Coronary artery (tissue), 2 donors: Measurements from ENCODE around the gene CARMIL1.

Source experiments
- DNase-seq: peaks from one replicate; pipeline ENCODE4 v3.0.0-alpha.2; 2017; ENCODE audit warnings: low spot score
- H3K27ac ChIP-seq, 2 donors: fragments of 200-600 bp; sonication (generic); one replicate each; pipeline ENCODE4 v1.5.1; 2016 to 2019
- H3K4me3 ChIP-seq: fragments of 200-600 bp; sonication (generic); 2 replicates; pipeline ENCODE4 v1.5.1; 2016; ENCODE audit warnings: mild to moderate bottlenecking, moderate library complexity
- TF ChIP-seq, protein P1 (sequence below): fragments of 200-600 bp; sonication (generic); IDR thresholded peaks from one replicate; pipeline ENCODE4 v1.5.1; 2019; ENCODE audit warnings: antibody characterized with exemption

The CARMIL1 gene

DNA sequence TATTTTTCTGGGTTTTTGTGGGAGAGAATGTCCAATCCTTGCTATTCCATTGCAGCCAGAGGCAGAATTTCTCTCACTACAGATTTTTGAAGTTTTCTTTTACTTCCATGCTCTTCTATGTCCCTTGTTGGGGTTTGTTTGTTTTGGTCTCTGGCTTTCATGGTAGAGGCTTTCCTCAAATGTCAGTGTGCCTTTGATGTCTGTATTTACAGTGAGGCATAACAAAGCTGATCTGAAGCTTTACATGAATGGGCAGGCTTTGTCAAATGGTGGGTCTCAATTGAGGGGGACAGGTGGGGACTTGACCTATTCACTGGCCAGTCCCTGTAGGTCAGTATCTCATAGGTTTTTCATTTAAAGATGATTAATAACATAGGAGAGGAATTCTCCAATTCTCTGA is 8.6 kb upstream of the CARMIL1 start:
- TF ChIP-seq, protein P1, sequence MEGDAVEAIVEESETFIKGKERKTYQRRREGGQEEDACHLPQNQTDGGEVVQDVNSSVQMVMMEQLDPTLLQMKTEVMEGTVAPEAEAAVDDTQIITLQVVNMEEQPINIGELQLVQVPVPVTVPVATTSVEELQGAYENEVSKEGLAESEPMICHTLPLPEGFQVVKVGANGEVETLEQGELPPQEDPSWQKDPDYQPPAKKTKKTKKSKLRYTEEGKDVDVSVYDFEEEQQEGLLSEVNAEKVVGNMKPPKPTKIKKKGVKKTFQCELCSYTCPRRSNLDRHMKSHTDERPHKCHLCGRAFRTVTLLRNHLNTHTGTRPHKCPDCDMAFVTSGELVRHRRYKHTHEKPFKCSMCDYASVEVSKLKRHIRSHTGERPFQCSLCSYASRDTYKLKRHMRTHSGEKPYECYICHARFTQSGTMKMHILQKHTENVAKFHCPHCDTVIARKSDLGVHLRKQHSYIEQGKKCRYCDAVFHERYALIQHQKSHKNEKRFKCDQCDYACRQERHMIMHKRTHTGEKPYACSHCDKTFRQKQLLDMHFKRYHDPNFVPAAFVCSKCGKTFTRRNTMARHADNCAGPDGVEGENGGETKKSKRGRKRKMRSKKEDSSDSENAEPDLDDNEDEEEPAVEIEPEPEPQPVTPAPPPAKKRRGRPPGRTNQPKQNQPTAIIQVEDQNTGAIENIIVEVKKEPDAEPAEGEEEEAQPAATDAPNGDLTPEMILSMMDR: no peak
- DNase-seq: no peak
- H3K4me3 ChIP-seq: no peak overlapping the region
- H3K27ac ChIP-seq: no peak overlapping the region

DNA sequence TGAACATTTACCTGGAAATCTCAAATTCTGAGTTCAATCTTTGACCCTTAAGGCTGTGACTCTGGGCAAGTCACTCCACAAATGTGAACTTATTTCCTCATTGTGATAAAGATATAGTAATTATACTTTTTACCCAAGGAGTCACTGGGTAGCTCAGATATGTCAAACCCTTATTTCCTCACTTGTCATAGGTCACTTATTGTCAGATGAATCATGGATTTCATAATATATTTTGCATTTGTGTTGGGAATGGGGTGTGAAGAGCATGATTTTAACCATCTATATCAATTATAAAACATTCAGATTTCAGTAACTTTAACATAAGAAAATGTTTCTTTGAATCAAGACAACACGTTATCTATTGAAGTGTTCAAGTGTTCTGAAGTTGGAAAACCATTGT is 3.7 kb upstream of the CARMIL1 start:
- DNase-seq: no peak
- Histone ChIP-seq H3K4me3 (no peak overlapping the region), H3K27ac (no peak overlapping the region)
- TF ChIP-seq, protein P1: no peak

DNA sequence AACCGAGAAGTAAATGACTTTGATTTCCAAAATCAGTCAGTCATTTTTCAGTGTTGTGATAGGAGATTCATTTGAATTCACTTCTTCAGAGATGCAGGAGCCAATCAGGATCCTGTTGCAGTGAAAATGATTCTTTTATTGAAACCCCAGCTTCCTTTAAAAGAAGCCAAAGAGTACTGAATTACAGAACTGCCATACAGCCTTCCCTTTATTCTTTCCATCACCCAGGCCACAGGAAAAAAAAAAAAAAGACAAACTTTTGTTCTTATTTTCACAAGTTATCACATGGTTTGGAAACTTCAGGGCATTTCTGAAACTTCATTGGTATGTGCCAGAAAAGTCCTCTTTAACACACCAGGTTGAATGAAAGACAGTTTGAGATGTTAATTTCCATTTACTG is 1.8 kb upstream of the CARMIL1 start:
- Histone ChIP-seq H3K4me3 (no peak overlapping the region), H3K27ac (no peak overlapping the region)
- no peak for DNase-seq
- TF ChIP-seq, protein P1: no peak

DNA sequence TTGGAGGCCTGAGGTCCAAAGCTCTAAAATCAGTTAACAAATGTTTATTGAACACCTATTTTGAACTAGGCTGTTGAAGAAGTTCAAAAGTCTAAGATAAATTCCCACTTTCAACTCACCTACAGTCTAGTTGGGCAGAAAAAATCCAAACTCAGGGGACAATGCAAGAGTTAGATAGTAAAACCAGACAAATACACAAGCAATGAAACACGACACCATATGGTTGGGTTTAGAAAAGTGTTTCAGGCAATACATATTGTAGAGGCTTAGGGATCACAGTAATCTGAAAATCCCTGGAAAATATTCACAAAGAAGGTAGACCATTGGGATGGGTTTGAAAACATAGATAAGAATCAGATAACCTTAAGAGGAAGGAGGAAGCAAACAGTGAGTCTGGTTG is 1.3 kb upstream of the CARMIL1 start:
- TF ChIP-seq, protein P1: no peak
- no peak for DNase-seq
- peak overlapping the region in 1 of 2 donors; percentile 90 for H3K27ac ChIP-seq
- peak overlapping the region; percentile 83 for H3K4me3 ChIP-seq

DNA sequence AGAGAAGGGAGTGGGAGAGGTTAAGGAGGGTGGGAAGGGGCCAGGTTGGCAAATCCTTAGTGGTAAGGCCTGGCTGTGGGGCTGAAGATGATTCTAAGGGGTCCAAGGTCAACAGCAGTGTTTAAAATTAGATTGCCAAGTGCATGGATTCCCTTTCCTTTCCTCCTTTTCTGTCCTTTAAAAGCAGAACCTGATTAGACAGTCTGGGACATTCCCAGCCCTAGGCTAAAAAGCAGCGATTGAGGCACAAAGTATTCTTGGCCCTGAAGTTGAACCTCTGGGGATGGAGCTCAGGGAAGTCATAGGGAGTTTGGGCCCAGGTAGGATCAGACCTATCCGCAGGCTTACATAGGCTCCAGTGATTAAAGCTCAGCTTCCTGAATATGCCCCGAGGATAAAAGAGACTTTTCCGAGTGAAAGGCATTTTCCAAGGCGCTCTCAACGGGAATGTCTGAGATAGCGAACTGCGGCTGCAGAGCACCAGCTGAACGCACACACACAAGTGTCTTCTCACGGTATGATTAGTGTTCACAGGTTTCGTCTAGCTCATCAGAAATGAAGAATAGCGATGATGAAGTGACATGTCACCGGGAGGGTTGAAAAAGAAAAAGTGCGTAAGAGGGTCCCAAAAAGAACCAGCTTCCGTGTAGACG is 787 bp upstream of the CARMIL1 start:
- H3K4me3 ChIP-seq: peak overlapping the region; percentile 83
- TF ChIP-seq, protein P1: no peak
- peak overlapping the region; percentile 72 to 90 for H3K27ac ChIP-seq
- DNase-seq: no peak

DNA sequence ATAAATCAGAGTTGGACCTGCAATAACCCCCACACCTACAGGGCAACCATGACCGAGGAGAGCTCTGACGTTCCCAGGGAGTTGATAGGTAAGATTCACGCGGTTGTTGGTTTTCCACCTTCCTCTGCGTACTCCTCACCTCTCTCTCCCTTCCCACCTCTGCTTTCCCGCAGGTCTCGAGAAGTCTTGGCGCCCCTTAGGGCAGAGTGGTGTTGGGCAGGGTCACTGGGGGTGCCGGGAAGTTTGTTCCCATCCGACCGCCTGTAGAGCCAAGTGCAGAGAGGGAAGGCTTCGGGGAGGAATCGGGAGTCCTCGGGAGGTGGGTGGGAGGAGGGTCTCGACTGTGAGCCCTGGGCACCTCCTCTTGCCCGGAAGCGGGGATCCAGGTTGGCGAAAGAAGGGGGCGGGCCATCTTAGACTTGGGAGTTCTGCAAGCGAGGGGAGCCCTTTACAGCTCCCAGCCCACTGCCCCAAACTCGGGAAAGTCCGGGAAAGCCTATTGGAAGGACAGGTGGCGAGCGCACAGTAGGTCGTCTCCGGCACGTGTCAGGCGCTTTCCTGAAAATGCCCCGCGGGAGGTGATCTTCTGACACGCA is 672 bp downstream of the CARMIL1 start:
- no peak for DNase-seq
- TF ChIP-seq, protein P1: no peak
- H3K4me3 ChIP-seq: peak overlapping the region; percentile 83
- peak overlapping the region; percentile 72 to 90 for H3K27ac ChIP-seq
